Umbilical cord (tissue), 2 donors: ENCODE measurements around the gene KLLN. TPM values are rescaled to one million over a fixed set of nuclear protein-coding genes. Genes with fewer than 3 reads are reported as not detected.
"Not testable (repeated sequence)": the region's sequence is repeated elsewhere in the genome, so short reads cannot be mapped to it uniquely, and the experiment has no call there.

ENCODE experiments used
- DNase-seq: peaks from one replicate; pipeline ENCODE4 v3.0.0-alpha.2; 2015; ENCODE audit warnings: low spot score
- total RNA-seq: library from RNA; depleted of rRNA; stranded (reverse); fragments of >200 nt; gene quantifications from one replicate; pipeline ENCODE4 v1.2.3, GENCODE V29; 2014; ENCODE audit warnings: low replicate concordance; ENCODE audit not compliant: insufficient read depth

The KLLN gene, protein sequence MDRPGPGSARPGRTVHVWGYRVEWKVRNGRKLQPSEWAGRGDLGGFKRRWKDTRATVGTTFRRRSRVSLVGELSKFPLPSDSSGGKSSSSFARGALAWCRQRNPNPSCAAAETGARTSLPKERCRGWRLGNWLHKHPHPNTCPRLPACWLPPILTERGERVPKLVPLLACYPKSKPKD
- 5.1 TPM for total RNA-seq

DNA sequence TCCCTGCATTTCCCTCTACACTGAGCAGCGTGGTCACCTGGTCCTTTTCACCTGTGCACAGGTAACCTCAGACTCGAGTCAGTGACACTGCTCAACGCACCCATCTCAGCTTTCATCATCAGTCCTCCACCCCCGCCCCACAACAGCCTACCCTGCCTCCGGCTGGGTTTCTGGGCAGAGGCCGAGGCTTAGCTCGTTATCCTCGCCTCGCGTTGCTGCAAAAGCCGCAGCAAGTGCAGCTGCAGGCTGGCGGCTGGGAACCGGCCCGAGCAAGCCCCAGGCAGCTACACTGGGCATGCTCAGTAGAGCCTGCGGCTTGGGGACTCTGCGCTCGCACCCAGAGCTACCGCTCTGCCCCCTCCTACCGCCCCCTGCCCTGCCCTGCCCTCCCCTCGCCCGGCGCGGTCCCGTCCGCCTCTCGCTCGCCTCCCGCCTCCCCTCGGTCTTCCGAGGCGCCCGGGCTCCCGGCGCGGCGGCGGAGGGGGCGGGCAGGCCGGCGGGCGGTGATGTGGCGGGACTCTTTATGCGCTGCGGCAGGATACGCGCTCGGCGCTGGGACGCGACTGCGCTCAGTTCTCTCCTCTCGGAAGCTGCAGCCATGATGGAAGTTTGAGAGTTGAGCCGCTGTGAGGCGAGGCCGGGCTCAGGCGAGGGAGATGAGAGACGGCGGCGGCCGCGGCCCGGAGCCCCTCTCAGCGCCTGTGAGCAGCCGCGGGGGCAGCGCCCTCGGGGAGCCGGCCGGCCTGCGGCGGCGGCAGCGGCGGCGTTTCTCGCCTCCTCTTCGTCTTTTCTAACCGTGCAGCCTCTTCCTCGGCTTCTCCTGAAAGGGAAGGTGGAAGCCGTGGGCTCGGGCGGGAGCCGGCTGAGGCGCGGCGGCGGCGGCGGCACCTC is at the start of gene KLLN, which contains the start of gene PTEN:
Gene KLLN (minus strand): TSS at position 481 of the 891 bp plus-strand sequence. CDS start 1,046 bp downstream, outside the sequence.
Gene PTEN (plus strand): TSS at position 573 of the 891 bp plus-strand sequence. CDS start 845 bp downstream, outside the sequence.
- peak; percentile 94 for DNase-seq

DNA sequence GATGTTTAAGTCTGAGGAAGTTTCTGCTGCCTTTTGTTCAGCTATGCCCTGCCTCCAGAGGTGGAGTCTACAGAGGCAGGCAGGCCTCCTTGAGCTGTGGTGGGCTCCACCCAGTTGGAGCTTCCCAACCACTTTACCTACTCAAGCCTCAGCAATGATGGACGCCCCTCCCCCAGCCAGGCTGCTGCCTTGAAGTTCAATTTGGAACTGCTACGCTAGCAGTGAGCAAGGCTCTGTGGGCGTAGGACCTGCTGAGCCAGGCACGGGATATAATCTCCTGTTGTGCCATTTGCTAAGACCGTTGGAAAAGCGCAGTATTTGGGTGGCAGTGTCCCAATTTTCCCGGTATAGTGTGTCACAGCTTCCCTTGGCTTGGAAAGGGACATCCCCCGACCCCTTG is 40.1 kb upstream of the KLLN start:
- DNase-seq = not testable (repeated sequence)

DNA sequence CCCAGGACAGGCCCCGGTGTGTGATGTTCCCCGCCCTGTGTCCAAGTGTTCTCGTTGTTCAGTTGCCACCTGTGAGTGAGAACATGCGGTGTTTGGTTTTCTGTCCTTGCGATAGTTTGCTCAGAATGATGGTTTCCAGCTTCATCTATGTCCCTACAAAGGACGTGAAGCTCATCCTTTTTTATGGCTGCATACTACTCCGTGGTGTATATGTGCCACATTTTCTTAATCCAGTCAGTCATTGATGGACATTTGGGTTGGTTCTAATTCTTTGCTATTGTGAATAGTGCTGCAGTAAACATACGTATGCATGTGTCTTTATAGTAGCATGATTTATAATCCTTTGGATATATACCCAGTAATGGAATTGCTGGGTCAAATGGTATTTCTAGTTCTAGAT is 34.6 kb upstream of the KLLN start:
- not testable (repeated sequence) for DNase-seq

DNA sequence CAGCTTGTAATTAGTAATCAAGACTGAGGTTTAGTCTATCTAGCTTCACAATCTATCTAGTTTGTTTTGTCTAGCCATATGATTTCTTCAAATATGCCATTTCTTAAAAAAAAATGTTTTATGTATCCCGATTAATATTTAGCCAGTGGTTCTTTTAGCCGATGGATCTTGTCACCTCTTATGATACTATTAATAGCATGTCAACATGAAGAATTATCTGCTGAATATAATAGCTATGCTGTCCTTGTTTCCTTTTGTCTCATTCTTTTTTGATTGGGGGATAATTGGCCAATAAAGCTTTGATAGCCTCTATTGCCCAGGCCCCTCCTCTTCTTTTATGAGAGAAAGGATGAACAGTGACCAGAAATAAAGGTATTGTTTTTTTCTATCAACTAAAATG is 32.9 kb upstream of the KLLN start:
- no peak for DNase-seq

DNA sequence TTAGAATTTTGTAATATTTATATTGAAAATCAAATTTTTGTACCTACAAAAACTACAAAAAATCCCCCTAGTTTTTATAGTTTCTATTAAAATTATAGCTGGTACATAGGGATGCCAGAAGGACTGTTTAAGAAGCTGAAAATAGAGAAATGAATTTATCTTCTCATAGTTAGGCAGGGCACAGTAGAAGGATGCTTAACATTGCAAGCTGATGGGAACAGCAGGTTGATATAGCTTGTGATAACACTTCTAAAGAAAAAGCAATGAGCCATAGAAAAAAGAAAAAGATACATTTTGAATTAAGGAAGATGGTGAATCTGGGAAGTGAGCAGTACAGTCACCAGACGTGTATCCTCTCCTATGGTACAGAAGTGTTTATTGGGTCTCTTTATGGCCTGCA is 32.1 kb upstream of the KLLN start:
- DNase-seq = no peak

DNA sequence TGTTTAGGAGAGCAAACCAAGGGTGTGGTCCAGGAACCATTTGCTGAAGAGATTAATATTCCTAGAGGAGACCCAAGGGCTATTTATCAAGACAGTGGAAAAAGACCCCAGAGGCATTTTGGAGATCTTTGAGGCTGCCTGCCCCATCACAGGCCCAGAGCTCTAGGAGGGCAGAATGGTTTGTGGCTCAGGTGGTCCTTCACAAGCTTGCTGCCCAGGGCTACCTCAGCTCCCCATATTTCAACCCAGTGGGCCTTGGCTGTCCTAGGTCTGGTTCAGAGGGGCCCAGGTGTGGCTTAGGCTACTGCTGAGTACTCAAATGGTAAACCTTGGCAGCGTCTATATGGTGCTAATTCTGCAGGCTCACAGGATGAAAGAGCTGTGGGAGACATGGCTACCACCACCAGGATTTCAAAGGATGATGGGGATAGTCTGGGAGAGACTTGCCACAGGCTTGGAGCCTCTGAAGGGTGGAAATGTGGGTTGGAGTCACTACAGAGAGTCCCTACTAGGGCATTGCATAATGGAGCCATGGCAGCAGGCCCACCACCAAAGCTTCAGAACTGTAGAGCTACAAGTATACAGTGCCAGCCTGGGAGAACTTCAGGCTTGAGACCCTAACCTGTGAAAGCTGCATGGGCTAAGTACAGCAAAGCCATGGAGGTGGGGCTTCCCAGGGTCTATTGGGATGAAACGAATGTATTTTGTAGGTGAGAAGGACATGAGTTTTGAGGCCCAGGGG is 24.4 kb upstream of the KLLN start:
- DNase-seq = no peak

DNA sequence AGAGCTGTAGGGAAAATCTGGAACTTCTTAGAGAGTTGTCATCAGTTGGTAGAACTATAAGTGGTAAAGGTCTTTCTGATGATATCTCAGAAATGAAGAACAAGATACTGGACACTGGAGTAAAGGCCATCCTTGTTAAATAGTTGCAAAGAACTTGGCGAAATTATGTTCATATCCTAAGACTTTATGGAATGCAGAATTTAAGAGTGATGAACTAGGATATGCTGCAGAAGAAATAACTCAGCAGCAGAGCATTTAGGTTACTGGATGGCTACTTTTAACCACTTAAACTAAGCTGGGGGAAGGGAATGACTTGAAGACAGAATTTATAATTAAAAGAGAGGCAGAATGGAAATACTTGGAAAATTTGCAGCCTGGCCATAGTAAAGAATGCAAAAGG is 23.8 kb upstream of the KLLN start:
- DNase-seq = no peak

DNA sequence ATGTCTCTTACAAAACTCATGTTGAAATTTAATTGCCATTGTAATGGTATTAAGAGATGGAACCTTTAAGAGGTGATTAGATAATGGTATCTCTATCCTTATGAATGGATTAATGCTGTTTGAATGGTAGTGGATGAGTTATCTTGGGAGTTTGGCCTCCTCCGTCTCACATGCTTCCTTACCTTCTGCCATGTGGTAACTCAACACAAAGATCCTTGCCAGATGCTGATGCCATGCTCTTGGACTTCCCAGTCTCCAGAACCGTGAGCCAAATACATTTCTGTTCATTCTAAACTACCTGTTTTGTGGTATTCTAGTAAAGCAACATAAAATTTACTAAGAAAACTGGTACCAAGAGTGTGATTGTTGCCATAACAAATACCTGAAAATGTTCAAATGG is 23.3 kb upstream of the KLLN start:
- DNase-seq = no peak

DNA sequence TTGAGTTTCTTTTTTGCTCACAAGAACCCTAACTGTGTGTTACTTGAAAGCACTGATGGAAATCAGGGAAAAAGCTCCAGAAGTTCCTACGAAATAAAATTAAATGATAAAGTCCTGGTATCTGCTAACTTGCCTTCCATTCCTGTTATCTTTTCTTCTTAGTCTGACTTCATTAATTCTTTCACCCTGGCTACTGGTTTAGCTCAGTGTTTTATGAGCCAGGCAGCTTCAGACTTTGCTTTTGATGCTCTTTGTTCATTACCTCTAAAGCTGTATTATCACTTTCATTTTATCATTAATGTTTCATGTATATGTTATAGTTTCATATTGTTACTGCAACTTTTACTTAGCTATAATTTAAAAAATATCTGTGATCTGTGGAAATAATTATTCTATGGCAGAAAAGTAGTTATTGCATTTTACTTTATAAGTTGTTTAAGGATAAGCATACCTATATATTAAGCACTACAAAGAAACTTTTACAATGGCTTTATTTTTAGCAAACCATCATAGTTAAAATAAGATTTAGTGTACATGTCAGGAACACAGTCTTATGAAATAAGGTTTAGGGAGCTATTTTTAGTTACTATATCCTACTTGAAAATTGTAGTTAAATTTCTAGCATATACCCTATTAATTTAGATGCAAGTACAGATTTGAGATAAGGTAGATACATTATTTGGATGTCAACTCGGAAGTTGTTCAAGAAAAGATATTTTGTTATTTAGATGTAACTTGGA is 19.4 kb upstream of the KLLN start:
- no peak for DNase-seq

DNA sequence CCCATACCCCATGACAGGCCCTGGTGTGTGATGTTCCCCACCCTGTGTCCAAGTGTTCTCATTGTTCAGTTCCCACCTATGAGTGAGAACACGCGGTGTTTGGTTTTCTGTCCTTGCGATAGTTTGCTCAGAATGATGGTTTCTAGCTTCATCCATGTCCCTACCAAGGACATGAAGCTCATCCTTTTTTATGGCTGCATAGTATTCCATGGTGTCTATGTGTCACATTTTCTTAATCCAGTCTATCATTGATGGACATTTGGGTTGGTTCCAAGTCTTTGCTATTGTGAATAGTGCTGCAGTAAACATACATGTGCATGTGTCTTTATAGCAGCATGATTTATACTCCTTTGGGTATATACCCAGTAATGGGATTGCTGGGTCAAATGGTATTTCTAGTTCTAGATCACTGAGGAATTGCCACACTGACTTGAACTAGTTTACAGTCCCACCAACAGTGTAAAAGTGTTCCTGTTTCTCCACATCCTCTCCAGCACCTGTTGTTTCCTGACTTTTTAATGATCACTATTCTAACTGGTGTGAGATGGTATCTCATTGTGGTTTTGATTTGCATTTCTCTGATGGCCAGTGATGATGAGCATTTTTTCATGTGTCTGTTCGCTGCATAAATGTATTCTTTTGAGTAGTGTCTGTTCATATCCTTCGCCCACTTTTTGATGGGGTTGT is 18.2 kb upstream of the KLLN start:
- not testable (repeated sequence) for DNase-seq

DNA sequence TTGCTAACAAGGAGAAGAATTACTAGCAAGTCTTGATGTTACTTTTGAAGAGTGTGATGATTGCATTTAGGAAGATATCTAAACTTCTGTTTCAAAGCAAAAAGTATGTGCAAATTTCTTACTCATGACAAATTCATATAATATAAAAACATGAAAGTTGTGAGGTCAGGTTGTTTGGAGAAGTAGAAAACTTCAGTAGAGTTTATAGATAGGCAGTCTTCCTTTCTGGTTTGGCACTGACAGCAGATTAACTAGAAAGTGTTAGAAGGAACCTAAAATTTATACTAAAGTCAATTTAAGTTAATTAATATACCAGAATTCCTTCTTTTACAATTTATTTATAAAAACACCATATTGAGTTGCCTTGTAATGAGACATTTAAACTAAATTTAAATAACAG is 17.0 kb upstream of the KLLN start:
- DNase-seq = no peak

DNA sequence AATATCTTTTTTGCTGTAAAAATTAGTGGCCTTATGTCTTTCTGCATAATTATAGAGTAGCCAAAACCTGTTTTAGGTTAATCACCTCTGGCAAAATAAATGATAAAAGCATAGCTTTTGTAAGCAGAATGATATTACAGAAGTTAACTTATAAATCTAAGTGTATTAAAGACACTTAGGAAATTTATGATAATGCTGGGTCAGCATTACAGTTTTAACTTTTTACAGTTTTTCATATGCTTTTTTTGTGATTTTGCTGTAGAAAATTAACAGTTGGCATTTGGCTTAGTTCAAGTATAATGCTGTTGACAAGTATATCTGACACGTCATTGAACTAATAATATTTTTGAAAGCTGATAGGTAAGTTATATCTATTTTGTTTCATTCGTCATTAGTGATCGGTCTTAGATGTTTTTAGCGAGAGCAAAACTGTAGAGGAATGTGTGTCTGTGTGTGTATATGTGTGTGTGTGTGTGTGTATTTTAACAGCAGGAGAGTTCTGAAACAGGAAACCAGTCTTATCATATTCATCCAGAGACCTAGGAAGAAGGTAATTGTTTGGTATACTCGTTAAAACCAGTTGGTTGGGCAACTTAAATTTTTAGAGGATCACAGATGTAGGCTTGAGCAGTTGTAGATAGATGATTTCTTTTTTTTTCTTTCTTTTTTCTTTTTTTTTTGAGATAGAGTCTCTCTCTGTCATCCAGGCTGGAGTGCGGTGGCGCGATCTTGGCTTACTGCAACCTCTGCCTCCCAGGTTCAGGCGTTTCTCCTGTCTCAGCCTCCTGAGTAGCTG is 15.5 kb upstream of the KLLN start:
- DNase-seq = no peak

DNA sequence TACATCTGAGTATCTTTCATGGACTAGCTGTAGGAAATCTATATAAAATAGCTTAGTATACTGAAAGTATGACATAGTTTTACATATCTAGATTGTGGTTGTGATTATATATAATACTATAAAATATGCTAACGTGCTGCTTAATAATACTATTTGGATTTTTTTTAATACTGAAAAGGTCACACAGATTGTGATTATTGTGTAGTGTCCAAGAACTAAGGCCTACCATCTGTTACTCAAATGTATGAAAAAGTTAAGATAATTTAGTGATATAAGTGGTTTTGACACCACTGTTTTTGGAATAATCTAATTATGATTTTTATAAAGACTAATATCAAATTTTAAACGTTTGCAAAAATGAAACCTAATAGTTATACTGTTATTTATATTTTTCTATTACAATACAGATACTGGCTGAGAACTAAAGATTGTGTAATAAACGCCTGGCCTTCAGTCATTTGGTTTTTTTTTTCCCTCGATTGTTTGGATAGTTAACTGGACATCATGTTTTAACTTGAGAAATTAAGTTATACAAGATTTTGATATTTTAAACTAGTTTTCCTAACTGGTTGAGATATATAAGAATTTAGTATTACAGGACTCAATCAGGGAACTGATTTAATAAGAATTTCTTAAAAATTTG is 12.7 kb upstream of the KLLN start:
- DNase-seq = no peak

DNA sequence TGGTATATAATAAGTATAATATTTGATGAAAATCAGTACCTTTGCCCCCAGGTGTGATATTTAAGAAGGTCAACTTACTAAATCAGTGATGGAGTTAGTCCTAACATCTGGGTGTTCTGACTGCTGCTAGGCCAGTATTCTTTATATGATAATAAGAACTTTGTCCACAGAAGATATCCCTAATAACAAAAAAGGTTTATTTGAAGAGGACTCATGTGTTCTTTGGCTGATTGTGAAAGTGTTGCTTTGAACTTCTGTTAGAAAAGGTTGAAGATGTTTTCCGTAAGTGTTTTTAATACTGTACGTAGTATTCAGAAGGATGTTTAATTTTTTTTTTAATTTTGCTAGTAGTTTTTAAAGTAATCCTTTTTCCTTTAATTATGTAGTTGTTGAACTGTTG is 10.3 kb upstream of the KLLN start:
- DNase-seq = no peak

DNA sequence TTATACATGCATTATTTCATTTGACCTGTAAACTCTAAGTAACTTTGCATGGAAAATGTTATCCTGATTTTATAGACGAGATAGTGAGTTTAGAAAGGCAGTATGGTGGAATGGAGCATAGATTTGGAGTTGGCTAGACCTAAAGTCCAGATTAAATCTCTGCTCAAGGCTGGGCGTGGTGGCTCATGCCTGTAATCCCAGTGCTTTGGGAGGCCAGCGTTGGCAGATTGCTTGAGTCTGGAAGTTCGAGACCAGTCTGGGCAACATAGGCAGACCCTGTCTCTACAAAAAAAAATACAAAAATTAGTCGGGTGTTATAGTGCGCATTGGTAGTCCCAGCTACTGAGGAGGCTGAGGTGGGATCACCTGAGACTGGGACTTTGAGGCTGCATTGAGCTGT is 9.5 kb upstream of the KLLN start:
- DNase-seq = no peak

DNA sequence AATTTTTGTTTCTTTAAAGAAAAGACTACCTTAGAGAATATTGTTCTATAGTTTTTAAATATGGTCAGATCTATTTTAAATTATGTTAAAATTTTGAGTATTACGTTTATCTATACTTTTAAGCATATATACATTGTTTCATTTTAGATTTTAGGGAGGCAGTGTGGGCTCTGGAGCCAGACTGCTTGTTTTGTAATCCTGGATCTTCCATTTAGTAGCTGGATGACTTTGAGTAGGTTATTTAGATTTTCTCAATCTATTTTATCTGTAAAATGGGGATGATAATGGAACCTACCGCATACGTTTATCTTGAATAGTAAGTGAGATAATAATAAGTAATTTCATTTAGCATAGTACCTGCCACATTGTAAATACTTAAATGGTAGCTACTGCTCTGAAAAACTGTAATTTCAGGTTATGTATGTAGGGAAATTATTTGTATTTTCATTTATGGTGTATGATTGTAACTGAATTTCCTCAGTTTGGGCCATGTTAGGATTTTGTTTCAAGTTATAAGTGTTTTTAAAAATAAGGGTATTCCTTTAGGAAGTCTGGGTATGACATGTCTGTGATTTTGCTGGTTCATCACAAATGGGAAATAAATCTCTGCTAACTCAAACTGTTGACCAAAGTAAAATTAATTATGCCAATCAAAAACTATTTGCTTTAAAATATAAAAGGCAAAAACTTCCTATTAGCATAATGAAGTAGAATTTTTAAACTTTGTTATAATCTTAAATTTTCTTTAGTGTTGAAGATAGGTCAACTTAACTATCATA is 6.6 kb upstream of the KLLN start:
- DNase-seq = no peak

DNA sequence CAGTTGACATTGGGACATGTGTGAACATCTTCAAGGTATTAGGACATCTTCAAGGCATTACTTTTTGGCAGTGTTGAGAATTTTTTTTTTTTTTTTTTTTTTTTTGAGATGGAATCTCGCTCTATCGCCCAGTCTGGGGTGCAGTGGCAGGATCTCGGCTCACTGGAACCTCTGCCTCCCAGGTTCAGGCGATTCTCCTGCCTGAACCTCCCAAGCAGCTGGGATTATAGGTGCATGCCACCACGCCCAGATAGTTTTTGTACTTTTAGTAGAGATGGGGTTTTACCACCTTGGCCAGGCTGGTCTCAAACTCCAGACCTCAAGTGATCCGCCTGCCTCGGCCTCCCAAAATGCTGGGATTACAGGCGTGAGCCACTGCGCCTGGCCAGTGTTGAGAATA is 5.8 kb upstream of the KLLN start:
- not testable (repeated sequence) for DNase-seq

DNA sequence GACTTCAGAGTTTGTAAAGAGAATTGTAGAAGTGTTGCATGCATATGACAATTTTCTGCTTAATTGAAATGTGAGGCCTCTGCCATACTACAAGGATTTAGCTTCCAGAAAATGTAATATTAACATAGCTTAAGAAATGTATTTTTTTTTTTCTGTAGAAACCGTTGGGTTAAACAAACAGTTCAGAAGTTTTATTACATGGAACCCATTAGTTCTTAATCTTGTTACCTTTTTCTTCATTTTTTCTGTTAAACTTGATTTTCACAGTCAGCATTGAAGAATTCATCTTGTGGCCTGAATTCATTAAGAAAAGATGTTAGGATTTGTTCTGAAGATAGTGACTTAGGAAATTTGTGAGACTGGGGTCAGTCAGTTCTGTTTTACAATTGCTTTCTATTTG is 4.9 kb upstream of the KLLN start:
- no peak for DNase-seq

DNA sequence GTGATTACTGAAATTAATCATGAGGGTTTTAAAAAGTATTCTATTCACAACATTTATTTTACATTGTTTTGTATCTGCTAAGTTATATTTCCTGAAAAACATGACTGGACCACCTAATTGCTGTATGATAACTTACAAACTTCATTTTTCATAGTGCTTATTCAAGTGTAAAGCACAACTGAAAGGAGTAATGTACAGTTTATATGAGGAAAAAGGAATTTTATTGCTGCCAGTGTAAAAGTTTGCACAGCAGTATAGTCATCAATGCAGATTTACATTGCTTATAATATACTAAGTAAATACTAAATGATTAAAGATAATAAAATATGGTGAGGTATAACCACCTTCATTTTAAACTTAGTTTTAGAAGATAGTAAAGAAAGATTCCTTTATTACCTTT is 4.1 kb upstream of the KLLN start:
- no peak for DNase-seq
